ENCODE results near the gene WDFY3.
"Not testable (repeated sequence)": the region's sequence is repeated elsewhere in the genome, so short reads cannot be mapped to it uniquely, and the experiment has no call there.

Gene WDFY3

DNA sequence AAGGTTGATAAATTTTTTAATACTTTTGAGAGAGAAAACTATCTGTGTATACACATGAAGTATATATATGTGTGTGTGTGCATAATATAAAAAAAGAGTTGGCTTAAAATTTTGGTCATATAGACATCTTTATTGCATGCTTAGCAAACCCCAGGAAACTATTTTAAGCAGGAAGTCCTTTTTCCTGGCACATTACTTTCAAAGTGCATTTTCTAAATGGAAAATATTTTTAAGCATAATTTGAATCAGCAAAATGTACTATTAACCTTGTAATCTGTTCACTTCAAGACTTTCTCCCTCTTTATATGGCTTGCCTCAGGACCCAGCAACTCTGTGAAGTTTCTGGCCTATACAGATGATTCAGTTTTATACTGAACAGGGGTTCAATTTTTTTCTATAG, 277.3 kb downstream of the WDFY3 start:
- no peak overlapping the region for H3K4me3 Mint-ChIP-seq
- no peak overlapping the region for H3K27ac Mint-ChIP-seq
- peaks cover 8% of the 10 kb centered on the region for H3K4me1 Mint-ChIP-seq (ENCODE audit: low read depth)
- H3K36me3 Mint-ChIP-seq (ENCODE audit: low read depth): no peaks in the 10 kb centered on the region
- H3K27me3 Mint-ChIP-seq: peaks cover 7% of the 10 kb centered on the region
- no peaks in the 10 kb centered on the region for H3K9me3 Mint-ChIP-seq
- no peak for DNase-seq

DNA sequence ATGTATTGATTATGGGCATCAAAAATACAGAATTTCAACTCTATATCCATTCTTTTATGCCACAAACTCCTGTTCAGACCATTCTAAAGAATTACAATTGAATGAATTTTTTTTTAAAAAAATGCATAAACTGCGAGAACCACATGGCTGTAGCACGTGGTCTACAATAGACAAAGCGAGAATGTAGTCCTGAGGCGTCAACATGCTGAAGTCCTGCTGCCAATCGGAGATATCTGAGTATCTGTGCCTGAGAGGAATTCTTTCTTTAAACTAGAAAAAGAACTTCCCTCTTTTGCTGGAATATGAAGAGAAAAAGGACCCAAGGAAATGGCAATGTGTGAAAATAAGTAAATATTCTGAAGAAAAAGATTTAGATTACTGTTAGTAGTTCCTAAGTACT, 277.9 kb downstream of the WDFY3 start:
- Mint-ChIP-seq H3K27me3 (peaks cover 7% of the 10 kb centered on the region), H3K4me1 (ENCODE audit: low read depth) (peaks cover 9% of the 10 kb centered on the region), H3K36me3 (ENCODE audit: low read depth) (no peaks in the 10 kb centered on the region), H3K9me3 (no peaks in the 10 kb centered on the region), H3K27ac (no peak overlapping the region), H3K4me3 (no peak overlapping the region)
- DNase-seq: no peak

- no peaks in the 10 kb centered on the region for H3K36me3 Mint-ChIP-seq (ENCODE audit: low read depth)
- no peaks in the 10 kb centered on the region for H3K9me3 Mint-ChIP-seq
- no peak for DNase-seq
- H3K27me3 Mint-ChIP-seq: peaks cover 4% of the 10 kb centered on the region
- H3K4me1 Mint-ChIP-seq (ENCODE audit: low read depth): peaks cover 8% of the 10 kb centered on the region
- H3K4me3 Mint-ChIP-seq: no peak overlapping the region
- H3K27ac Mint-ChIP-seq: no peak overlapping the region
Measured at GRCh38 chr4:84685105-84685504, 281.4 kb downstream of the WDFY3 start.

DNA sequence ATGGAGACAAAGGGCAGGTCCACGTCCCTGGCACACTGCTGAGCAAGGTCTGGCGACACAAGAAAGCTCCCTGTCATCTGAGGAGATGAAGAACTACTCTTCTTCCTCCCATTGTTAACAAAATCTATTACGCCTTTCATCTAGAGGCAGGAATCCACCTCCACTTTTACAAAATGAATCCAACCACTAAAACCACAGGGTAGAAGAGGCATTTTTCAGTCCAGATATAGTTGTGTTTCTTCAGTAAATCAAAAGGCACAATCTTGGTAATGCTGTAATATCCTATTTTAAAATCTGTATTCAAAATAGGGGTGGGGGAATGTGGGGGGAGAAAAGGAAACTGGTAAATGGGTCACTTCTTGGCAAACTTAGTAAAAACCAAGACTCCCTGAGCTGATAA, 282.1 kb downstream of the WDFY3 start:
- peaks cover 4% of the 10 kb centered on the region for H3K27me3 Mint-ChIP-seq
- no peaks in the 10 kb centered on the region for H3K9me3 Mint-ChIP-seq
- peaks cover 8% of the 10 kb centered on the region for H3K4me1 Mint-ChIP-seq (ENCODE audit: low read depth)
- no peak for DNase-seq
- H3K27ac Mint-ChIP-seq: no peak overlapping the region
- H3K36me3 Mint-ChIP-seq (ENCODE audit: low read depth): no peaks in the 10 kb centered on the region
- H3K4me3 Mint-ChIP-seq: no peak overlapping the region

- no peak overlapping the region for H3K4me3 Mint-ChIP-seq
- H3K4me1 Mint-ChIP-seq (ENCODE audit: low read depth): peaks cover 8% of the 10 kb centered on the region
- DNase-seq: no peak
- no peak overlapping the region for H3K27ac Mint-ChIP-seq
- peaks cover 4% of the 10 kb centered on the region for H3K27me3 Mint-ChIP-seq
- H3K36me3 Mint-ChIP-seq (ENCODE audit: low read depth): no peaks in the 10 kb centered on the region
- H3K9me3 Mint-ChIP-seq: no peaks in the 10 kb centered on the region
Measured at GRCh38 chr4:84683064-84683850, 283.2 kb downstream of the WDFY3 start.

- not testable (repeated sequence) for H3K27ac Mint-ChIP-seq; DNase-seq; H3K4me1 Mint-ChIP-seq (ENCODE audit: low read depth); H3K27me3 Mint-ChIP-seq; H3K36me3 Mint-ChIP-seq (ENCODE audit: low read depth); H3K4me3 Mint-ChIP-seq; H3K9me3 Mint-ChIP-seq
Measured at GRCh38 chr4:84682661-84683060, 283.8 kb downstream of the WDFY3 start.

DNA sequence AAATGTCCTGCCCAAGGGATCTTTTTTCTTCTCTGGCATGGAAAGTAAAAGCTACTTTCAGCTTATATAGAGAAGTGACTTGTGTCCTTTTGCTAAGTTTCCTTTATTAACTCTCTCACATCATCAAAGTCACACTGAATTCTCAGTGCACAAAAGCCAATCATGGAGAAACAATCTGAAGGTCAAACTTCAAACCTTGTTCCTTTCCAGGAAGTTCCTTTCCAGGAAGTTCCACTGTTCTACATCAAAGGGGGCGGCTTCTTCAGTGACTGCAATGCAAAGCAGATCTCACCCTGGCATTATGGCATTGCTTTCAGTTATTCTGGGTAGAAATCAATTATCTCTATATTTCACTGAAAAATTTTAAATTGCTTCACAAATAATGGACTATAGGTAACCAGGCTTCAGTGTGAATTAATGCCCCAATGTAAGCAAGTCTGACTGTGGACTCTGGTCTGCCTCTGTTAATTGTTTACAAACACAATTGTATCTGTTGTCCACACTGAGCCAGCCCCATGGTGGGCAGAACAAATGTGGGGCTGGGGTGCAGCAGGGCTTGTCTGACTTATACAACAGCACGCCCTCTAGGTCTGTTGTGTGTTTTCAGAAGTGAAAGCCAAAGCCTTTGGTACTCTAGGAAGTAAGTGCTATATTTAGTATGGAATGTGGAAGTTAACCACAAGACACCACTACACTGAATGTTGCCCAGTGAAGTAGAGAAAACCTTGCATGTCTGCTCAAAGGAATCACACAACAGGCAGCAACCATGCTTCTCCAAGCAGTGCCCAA, 284.8 kb downstream of the WDFY3 start:
- Mint-ChIP-seq H3K4me3 (no peak overlapping the region), H3K9me3 (no peaks in the 10 kb centered on the region), H3K36me3 (ENCODE audit: low read depth) (no peaks in the 10 kb centered on the region), H3K4me1 (ENCODE audit: low read depth) (peaks cover 8% of the 10 kb centered on the region), H3K27ac (no peak overlapping the region), H3K27me3 (peaks cover 4% of the 10 kb centered on the region)
- DNase-seq: no peak

DNA sequence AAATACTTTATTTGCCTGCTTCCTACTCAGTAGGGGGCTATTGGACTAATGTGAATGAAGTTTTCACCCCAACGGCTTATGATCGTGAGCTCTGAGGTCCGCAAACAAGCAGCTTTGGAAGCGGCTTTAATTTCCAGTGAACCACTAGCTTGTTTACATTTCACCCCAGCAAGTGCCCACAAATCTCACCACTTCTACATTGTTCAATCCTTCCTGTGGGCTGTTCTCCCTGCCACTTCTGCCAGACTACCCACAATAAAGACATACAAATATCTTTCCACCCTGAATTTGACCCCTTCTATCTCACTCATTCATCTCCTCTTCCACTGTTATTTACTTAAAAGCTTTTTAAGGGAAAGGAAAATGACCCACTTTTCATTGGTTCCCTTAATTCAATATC, 285.5 kb downstream of the WDFY3 start:
- Mint-ChIP-seq H3K9me3 (no peaks in the 10 kb centered on the region), H3K36me3 (ENCODE audit: low read depth) (no peaks in the 10 kb centered on the region), H3K27me3 (peaks cover 4% of the 10 kb centered on the region), H3K27ac (no peak overlapping the region), H3K4me1 (ENCODE audit: low read depth) (peaks cover 8% of the 10 kb centered on the region), H3K4me3 (no peak overlapping the region)
- no peak for DNase-seq

GRCh38 chr4:84678976-84679744, 287.3 kb downstream of the WDFY3 start:
- no peaks in the 10 kb centered on the region for H3K9me3 Mint-ChIP-seq

GRCh38 chr4:84677995-84678394, 288.5 kb downstream of the WDFY3 start:
- DNase-seq: no peak
- Mint-ChIP-seq H3K4me1 (ENCODE audit: low read depth) (peaks cover 5% of the 10 kb centered on the region), H3K9me3 (no peaks in the 10 kb centered on the region), H3K27me3 (no peaks in the 10 kb centered on the region), H3K36me3 (ENCODE audit: low read depth) (no peaks in the 10 kb centered on the region), H3K27ac (no peak overlapping the region), H3K4me3 (no peak overlapping the region)

More at GRCh38 chr4:84678976-84679744, 287.3 kb downstream of the WDFY3 start:
- Mint-ChIP-seq H3K27me3 (peaks cover 4% of the 10 kb centered on the region), H3K4me3 (no peak overlapping the region), H3K4me1 (ENCODE audit: low read depth) (peaks cover 6% of the 10 kb centered on the region), H3K36me3 (ENCODE audit: low read depth) (no peaks in the 10 kb centered on the region), H3K27ac (no peak overlapping the region)
- DNase-seq: no peak

DNA sequence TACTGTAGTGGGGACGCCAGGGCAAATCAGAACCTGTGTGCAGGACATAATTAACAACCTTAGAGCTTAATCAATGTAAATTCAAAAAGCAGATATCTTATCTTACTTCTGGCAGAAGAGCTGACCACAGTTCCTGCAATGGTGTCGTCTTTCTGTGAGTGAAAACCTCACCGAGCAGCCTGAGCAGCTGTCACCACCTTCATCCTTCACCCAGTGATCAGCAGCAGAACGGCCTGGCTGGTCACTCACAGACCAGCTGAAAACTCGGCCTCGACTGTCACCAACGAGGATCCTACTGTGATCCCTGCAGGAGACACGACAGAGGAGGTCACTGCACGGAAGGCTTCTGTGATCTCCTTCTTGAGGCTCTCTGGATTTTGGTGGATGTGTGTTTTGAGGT, 289.4 kb downstream of the WDFY3 start:
- Mint-ChIP-seq H3K9me3 (no peaks in the 10 kb centered on the region), H3K4me3 (no peak overlapping the region), H3K36me3 (ENCODE audit: low read depth) (no peaks in the 10 kb centered on the region), H3K27me3 (no peaks in the 10 kb centered on the region), H3K27ac (no peak overlapping the region), H3K4me1 (ENCODE audit: low read depth) (peaks cover 5% of the 10 kb centered on the region)
- no peak for DNase-seq

DNA sequence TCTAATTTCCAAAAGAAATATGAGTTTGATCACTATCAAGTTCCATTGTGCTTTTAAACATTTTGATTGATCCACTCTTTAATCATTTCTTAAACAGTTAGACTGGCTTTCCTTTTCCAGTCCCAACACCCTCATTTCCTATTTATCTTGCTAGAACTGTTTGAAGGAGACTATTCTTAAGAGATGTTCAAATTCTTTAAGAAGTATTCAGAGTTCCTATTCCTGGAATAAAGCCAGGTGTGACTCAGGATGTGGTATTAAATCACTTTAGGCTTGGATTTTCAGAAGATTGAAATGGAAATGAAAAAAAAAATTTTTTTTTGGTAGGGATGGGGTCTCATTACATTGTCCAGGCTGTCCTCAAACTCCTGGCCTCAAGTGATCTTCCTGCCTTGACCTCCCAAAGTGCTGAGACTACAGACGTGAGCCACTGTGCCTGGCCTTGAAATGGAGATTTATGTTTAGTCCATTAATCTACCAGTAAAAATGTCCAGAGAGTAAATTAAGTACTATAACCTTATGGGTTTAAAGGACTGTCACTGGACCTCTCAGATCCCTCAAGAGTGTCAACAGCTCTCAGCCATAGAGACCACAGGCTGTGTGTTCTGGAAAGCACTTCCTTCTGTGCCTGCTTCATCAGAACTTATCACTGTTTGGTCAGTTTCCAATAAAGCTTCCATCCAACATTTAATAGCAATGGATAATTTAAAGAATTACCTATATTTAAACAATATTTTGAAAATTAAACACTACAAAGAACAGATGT, 292.8 kb downstream of the WDFY3 start:
- no peaks in the 10 kb centered on the region for H3K27me3 Mint-ChIP-seq
- no peak for DNase-seq
- H3K9me3 Mint-ChIP-seq: no peaks in the 10 kb centered on the region
- H3K4me3 Mint-ChIP-seq: no peak overlapping the region
- no peaks in the 10 kb centered on the region for H3K4me1 Mint-ChIP-seq (ENCODE audit: low read depth)
- no peaks in the 10 kb centered on the region for H3K36me3 Mint-ChIP-seq (ENCODE audit: low read depth)
- H3K27ac Mint-ChIP-seq: no peak overlapping the region

DNA sequence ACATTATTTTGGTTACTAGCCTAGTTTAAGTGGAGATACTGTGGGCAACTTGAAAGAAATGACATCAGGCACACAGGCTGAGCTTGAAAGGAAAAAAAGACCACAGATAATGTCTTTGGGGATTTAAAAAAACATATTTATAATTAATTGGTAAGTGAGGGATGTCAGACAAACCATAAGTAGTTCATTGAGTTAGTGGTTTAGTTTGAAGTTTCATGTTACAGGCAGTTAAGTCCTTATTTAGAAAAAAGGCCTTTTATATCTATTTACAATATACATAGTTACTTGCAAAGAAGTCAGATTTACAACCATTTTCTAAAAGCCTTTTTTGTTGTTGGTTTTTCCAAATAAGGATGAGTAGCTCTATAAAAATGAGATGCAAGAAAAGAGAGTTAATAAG, 294.3 kb downstream of the WDFY3 start:
- Mint-ChIP-seq H3K4me1 (ENCODE audit: low read depth) (no peaks in the 10 kb centered on the region), H3K27me3 (no peaks in the 10 kb centered on the region), H3K4me3 (no peak overlapping the region), H3K27ac (no peak overlapping the region), H3K9me3 (no peaks in the 10 kb centered on the region), H3K36me3 (ENCODE audit: low read depth) (no peaks in the 10 kb centered on the region)
- no peak for DNase-seq

DNA sequence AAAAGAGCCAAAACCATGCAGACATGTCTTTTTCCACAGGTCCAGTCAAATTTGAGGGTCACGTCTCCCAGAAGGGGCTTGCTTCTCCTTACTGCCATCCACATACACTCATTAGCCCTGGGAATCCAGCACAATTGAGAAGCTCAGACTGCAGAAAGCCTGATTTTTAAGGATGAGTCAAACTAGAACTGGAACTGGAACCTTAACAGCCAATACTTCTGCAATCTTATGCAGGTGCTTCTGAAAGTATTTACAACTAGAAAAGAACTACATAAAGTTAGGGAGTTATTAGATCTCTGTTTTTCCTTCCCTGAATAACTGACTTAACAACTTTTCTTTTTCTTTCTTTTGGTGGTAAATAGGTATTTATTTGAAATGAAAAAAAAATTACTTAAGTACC, 297.3 kb downstream of the WDFY3 start:
- no peaks in the 10 kb centered on the region for H3K27me3 Mint-ChIP-seq
- no peak overlapping the region for H3K4me3 Mint-ChIP-seq
- no peaks in the 10 kb centered on the region for H3K4me1 Mint-ChIP-seq (ENCODE audit: low read depth)
- no peak overlapping the region for H3K27ac Mint-ChIP-seq
- H3K36me3 Mint-ChIP-seq (ENCODE audit: low read depth): no peaks in the 10 kb centered on the region
- no peaks in the 10 kb centered on the region for H3K9me3 Mint-ChIP-seq
- no peak for DNase-seq
